Measurements from ENCODE around the gene SPINK14.

DNA sequence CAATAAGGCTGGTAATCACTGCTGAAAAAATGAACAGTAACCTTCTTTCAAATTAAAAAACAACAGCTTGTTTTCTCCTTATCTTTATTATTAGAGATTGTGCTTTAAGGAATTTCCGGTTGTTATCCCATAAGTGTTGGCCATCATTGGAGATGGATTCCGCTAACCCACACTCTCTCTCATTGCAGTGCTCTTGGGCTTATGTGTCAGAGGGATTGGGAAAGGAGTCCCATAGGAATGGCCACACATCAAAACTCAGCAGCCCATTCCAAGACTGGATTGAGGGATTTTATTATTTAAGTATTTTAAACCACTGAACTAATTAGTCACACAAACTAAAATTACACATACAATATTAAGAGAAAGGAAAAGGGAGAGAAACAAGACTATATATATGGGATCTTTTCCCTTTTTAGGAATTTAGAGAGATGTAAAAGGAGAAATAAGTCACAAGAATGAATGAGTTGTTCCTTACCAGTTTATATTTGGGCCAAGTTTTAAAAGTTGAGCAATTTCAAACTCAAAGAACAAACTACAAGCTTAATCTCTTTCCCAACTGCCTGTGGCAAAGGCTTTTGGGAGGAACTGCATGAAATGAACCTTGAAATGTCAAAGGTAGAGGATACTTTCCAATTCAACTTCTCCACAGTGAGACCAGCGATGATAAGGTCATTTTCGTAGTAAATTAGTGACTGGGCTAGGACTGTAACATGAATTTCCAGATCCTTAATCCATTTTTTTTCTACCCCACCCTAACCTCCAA is 36.9 kb downstream of the SPINK14 start:
- TF ChIP-seq, protein P1, sequence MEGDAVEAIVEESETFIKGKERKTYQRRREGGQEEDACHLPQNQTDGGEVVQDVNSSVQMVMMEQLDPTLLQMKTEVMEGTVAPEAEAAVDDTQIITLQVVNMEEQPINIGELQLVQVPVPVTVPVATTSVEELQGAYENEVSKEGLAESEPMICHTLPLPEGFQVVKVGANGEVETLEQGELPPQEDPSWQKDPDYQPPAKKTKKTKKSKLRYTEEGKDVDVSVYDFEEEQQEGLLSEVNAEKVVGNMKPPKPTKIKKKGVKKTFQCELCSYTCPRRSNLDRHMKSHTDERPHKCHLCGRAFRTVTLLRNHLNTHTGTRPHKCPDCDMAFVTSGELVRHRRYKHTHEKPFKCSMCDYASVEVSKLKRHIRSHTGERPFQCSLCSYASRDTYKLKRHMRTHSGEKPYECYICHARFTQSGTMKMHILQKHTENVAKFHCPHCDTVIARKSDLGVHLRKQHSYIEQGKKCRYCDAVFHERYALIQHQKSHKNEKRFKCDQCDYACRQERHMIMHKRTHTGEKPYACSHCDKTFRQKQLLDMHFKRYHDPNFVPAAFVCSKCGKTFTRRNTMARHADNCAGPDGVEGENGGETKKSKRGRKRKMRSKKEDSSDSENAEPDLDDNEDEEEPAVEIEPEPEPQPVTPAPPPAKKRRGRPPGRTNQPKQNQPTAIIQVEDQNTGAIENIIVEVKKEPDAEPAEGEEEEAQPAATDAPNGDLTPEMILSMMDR (tag by site-specific recombination; IDR thresholded peaks at IDR 0.05): no peak
- TF ChIP-seq ZNF510 (tag by site-specific recombination; IDR thresholded peaks at IDR 0.05; ENCODE audit: insufficient replicate concordance): no peak
- TF ChIP-seq ZNF785 (tag by site-specific recombination; IDR thresholded peaks at IDR 0.05): no peak
- TF ChIP-seq ZNF202 (tag by site-specific recombination; IDR thresholded peaks at IDR 0.05; ENCODE audit: borderline replicate concordance): no peak
- TF ChIP-seq, protein P2, sequence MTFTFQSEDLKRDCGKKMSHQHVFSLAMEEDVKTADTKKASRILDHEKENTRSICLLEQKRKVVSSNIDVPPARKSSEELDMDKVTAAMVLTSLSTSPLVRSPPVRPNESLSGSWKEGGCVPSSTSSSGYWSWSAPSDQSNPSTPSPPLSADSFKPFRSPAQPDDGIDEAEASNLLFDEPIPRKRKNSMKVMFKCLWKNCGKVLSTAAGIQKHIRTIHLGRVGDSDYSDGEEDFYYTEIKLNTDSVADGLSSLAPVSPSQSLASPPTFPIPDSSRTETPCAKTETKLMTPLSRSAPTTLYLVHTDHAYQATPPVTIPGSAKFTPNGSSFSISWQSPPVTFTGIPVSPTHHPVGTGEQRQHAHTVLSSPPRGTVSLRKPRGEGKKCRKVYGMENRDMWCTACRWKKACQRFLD (tag by site-specific recombination; IDR thresholded peaks at IDR 0.05): no peak
- TF ChIP-seq ZNF747 (tag by site-specific recombination; IDR thresholded peaks at IDR 0.05): no peak
- TF ChIP-seq ZNF274 (IDR thresholded peaks at IDR 0.05; ENCODE audit: low read length): no peak
- no peak for TF ChIP-seq ZNF274 (tag by site-specific recombination; IDR thresholded peaks at IDR 0.05; ENCODE audit: borderline replicate concordance)
- TF ChIP-seq ZNF629 (tag by site-specific recombination; IDR thresholded peaks at IDR 0.05): no peak
- TF ChIP-seq, protein P3, sequence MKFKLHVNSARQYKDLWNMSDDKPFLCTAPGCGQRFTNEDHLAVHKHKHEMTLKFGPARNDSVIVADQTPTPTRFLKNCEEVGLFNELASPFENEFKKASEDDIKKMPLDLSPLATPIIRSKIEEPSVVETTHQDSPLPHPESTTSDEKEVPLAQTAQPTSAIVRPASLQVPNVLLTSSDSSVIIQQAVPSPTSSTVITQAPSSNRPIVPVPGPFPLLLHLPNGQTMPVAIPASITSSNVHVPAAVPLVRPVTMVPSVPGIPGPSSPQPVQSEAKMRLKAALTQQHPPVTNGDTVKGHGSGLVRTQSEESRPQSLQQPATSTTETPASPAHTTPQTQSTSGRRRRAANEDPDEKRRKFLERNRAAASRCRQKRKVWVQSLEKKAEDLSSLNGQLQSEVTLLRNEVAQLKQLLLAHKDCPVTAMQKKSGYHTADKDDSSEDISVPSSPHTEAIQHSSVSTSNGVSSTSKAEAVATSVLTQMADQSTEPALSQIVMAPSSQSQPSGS (tag by site-specific recombination; IDR thresholded peaks at IDR 0.05; ENCODE audit: low read depth): no peak
